Brain pericyte (primary cell): ENCODE measurements around the gene TRIM33.
"Not testable (repeated sequence)": the region's sequence is repeated elsewhere in the genome, so short reads cannot be mapped to it uniquely, and the experiment has no call there.

ENCODE experiments used
- DNase-seq: peaks from one replicate; pipeline ENCODE4 v3.0.0-alpha.2; 2012; ENCODE audit warnings: low read depth, low spot score

The TRIM33 gene

GRCh38 chr1:114467491-114467890 is 43.5 kb downstream of the TRIM33 start:
- no peak for DNase-seq

- no peak for DNase-seq
Measured at GRCh38 chr1:114466334-114467014, 44.5 kb downstream of the TRIM33 start.

- no peak for DNase-seq
Measured at GRCh38 chr1:114462963-114463362, 48.0 kb downstream of the TRIM33 start.

DNA sequence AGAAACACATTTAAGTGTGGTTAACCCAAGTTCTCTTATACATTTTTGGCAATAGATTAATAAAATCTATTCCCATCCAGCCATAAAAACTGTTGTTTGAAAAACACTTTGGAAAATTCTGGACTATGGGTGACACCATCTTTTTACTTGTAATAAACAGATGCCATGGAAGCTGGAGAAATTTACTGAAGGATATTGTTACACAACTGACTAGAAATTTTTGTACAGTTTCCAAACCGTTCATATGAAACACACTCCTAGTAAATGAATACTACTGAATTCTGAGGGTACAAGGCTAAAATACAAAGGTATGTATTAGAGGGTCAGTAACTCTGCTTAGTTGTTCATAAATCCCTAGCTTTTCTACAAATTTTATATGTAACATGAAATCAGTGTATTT is 48.7 kb downstream of the TRIM33 start:
- no peak for DNase-seq

DNA sequence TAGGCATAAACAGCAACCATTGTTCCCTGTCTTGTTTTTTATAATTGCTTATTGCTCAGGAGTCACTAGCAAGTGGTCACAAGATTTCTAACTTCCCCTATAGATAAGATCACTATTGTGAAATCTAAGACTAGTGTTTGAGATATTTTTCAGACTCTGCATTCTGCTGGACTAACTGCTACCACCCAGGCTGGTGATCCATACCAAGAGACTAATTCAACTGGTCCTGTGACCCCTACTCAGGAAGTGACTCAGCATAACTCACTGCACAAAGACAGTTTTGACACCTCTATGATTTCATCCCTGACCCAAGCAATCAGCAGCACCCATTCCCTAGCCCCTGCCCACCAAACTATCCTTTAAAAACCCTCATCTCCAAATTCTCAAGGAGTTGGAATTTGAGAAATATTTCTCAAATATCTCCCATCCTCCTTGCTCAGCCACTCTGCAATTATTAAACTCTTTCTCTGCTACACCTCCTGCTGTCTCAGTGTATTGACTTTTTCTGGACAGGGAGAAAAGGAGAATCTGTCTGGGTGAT is 52.7 kb downstream of the TRIM33 start:
- no peak for DNase-seq

GRCh38 chr1:114457675-114458236 is 53.2 kb downstream of the TRIM33 start:
- no peak for DNase-seq

- DNase-seq, result no peak
Measured at GRCh38 chr1:114456586-114456985, 54.4 kb downstream of the TRIM33 start.

DNA sequence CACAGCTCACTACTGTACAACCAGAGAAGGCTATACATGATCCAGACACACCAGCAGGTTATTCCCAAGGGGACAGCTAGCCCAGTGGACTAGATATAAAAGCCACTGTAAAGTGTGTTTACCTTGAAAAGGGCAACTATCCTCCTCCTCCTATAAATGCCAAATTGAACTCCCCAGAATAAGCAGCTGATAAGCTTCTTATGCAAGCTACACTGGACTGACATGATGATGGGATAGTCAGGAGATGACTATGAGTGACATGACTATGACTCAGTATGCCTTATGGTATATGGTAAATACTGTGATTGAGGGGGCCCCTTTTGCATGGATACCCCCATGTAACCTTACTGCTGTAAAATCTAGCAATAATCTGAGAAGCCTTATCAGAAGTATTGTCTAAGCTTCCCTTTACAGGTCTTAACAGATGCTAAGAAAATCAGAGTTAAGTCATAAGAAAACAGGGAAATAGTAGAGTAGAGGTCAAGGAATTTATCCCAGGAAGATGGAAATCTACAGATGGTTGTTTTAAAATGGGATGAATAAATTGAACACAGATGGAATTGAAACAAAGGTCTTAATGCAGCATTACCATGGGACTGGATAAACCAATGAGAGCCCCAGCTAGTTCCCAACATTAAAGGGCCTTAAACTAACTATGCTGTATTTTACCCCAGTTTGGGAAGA is 55.8 kb downstream of the TRIM33 start:
- DNase-seq, result no peak

GRCh38 chr1:114454539-114454938 is 56.5 kb downstream of the TRIM33 start:
- no peak for DNase-seq

DNA sequence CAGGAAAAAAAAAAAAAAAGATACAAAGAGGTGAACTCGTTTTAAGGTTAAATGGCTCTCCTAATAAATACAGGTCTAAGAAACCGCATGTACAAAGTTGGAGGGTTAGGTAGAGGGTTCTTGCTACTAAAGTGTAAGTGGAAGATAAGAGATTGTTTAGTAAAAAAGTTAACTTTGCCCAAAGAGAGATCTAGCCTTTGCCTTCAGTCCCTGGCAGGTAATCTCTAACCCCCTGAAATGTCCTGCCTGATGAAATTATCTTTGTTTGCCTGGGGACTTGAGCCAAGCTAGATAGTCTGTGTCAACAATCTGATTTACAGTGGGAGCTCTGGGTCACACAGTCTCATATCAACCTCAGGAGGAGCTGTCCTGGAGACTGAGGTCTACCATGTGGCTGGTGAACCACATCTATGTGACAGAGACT is 57.6 kb downstream of the TRIM33 start:
- no peak for DNase-seq

DNA sequence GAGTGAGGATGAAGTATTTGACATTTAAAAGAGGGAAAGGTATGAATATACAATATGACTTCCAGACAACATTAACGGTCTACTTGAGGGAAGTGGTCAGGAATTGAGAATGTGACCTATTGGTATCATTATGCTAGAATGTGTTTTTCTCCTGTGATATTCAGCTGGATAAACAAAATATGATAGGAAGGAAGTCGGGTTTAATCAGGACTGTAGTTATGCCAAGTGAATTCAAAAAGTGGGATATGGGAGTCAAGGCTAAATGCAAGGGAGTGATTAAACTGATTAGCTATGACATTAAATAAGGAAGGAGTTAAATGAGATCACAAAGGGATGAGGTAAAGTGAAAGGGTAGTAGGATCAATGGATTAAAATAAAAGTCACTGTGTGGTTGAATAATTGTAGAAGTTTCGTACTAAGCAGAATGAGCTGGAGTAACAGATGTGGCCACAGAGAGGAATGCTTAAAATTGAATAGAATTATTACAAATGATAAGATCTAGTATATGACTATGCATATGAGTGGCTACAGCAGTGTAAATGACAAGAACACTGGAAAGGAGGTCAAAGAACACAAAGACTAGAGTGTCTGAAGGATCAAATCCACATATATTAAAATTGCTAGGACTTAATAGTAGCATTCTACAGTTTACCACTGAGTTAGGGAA is 62.5 kb downstream of the TRIM33 start:
- no peak for DNase-seq

GRCh38 chr1:114446198-114446597 is 64.8 kb downstream of the TRIM33 start:
- DNase-seq, result no peak

DNA sequence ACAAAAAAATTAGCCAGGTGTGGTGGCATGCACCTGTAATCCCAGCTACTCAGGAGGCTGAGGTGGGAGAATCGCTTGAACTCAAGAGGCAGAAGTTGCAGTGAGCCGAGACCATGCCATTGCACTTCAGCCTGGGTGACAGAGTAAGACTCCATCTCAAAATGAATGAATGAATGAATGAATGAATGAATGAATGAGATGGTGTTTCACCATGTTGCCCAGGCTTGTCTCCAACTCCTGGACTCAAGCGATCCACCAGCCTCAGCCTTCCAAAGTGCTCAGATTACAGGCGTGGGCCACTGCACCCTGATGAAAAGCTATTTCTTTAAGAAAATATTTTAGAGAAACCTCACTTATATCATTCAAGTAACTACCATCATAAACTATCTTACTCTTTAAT is 67.8 kb downstream of the TRIM33 start:
- not testable (repeated sequence) for DNase-seq

GRCh38 chr1:114441332-114441731 is 69.7 kb downstream of the TRIM33 start:
- no peak for DNase-seq

DNA sequence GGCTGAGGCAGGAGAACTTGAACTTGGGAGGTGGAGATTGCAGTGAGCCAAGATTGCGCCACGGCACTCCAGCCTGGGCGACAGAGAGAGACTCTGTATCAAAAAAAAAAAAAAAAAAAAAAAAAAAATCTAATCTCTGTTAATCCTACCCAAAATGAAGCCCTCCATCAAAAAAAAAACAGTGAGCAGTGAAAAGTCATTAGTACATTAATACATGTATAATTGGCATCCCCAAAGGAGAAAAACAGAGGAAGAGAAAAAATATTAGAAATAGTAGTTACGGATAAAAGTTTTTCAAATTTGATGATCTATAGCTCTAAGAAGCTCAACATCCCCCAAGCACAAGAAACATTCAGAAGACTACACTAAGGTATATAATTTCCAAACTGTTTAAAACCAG is 71.6 kb downstream of the TRIM33 start:
- DNase-seq, result no peak

DNA sequence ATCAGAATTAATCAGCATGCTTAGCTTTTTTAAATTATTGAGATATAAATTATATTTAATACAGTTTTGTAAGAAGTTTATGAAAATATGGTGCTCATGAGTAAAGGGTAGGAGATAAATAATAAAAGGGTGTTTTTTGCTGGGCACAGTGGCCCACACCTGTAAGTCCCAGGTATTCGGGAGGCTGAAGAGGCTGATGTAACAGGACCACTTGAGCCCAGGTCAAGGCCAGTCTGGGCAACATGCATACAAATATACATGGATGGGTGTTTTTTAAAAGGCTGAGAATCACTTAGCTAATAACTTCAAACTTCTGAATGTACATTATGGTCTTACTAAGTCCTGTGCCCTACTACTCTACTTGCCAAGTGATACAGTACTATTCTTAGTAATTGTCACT is 73.2 kb downstream of the TRIM33 start:
- no peak for DNase-seq

DNA sequence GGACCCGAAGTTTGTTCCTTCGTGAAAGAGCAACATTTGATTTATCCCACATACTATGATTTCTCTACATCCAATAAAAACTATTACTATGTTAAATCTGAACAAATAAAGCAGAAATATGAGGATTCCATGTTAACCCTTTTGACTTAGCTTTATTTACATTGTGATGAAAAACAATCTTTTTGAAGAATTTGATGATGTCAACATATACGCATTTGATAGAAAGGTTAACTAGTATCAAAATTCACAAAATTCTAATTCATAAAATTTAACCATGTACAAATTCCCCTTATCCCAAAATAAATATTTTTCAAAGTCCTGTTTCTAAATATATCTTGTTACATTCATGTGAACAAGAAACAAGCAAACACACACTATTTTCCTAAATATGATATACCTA is 74.2 kb downstream of the TRIM33 start:
- DNase-seq, result no peak

- DNase-seq, result no peak
Measured at GRCh38 chr1:114435088-114435715, 75.8 kb downstream of the TRIM33 start.

- DNase-seq, result no peak
Measured at GRCh38 chr1:114431026-114431425, 80.0 kb downstream of the TRIM33 start.

DNA sequence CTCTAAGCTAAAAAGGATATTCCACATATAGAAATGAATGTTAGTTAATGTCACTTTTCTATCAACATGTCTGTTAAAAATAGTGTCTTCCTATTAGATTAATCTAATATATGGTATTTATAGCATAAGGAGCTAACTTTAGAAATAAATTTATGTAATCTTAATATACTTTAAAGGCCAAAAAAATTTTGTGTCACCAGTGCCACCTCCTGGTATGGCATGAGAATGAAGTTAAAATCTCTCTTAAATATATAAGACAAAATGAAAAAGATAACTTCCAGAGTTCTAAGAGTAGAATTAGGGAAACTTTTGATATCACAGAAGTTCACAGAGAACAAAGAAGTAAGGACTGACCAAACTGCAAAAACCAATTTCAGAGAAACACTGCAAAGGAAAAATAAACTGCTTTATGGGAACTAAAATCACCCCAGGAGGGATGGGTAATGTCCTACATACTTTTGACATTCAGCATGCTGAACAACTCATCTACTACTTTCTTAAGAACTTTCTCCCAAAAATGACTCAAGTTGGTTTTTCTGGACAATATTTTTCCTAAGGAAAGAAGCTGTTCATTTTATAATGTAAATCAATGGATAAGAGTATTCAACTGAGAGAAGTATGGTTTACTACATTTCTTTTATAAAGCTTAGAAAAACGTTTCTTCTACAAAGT is 82.8 kb downstream of the TRIM33 start:
- no peak for DNase-seq

DNA sequence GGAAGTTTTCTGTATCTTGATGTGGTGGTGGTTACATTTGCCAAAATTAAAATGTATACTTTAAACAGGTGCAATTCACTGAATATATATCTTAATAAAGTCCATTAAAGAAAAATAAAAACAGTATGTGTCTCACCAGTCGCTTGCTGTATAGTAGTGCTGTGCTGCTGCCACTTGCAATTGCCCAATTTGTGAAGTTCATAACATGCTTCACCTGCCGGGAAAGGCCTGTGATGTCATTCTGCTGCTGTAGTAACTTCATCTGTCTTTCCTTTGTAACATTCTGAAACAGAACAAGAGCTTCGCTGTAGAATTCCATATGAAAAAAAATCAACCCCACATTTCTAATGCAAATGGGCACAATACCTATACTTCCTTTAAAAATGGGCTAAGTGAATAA is 83.4 kb downstream of the TRIM33 start:
- DNase-seq, result no peak
